Panc1 (cell line): ENCODE data around the gene NFKBIB.

Experiments
- CTCF ChIP-seq: fragments of 450-650 bp; IDR thresholded peaks from 2 replicates; pipeline ENCODE4 v1.5.1; 2017; ENCODE audit warnings: mild to moderate bottlenecking
- POLR2AphosphoS5 ChIP-seq: IDR thresholded peaks from 2 replicates; pipeline ENCODE4 v1.6.1; 2012; ENCODE audit warnings: mild to moderate bottlenecking, low read depth, low read length, moderate library complexity
- REST ChIP-seq, 2 experiments: IDR thresholded peaks; 2 replicates each; pipeline ENCODE4 v1.6.1; 2011 to 2012; ENCODE audit warnings: low read depth in 2 of 2, control low read depth in 1 of 2, low read length in 1 of 2, mild to moderate bottlenecking in 1 of 2, moderate library complexity in 1 of 2; ENCODE audit not compliant: insufficient read depth in 1 of 2
- SIN3A ChIP-seq: IDR thresholded peaks from 2 replicates; pipeline ENCODE4 v1.6.1; 2012; ENCODE audit warnings: low read depth, mild to moderate bottlenecking, low read length, moderate library complexity, borderline replicate concordance; ENCODE audit not compliant: insufficient read depth
- TCF7L2 ChIP-seq: IDR thresholded peaks from 2 replicates; pipeline ENCODE4 v1.6.1; 2011; ENCODE audit warnings: mild to moderate bottlenecking, low read depth, low read length, inconsistent platforms

GRCh38 chr19:38869836-38870607, 29.7 kb upstream of the NFKBIB start:
- TF ChIP-seq CTCF, result no peak
- no peak for TF ChIP-seq POLR2AphosphoS5
- no peak for TF ChIP-seq REST (IDR thresholded peaks at IDR 0.05; ENCODE audit: insufficient read depth in 1 of 2, low read depth in 2 of 2, low read length in 1 of 2)
- no peak for TF ChIP-seq SIN3A
- no peak for TF ChIP-seq TCF7L2
